GM23248 (cell line): ENCODE measurements around the gene ZSCAN4. TPM values are rescaled to one million over a fixed set of nuclear protein-coding genes. Genes with fewer than 3 reads are reported as not detected.

Source experiments
- DNase-seq: peaks from one replicate; pipeline ENCODE4 v3.0.0-alpha.2; 2015
- H2AFZ ChIP-seq: fragments of 200-600 bp; sonication (generic); 2 replicates; pipeline ENCODE4 v1.6.1; 2016; ENCODE audit warnings: antibody characterized with exemption
- H3F3A ChIP-seq: fragments of 200-600 bp; sonication (generic); 2 replicates; pipeline ENCODE4 v1.6.1; 2016; ENCODE audit warnings: mild to moderate bottlenecking, antibody characterized with exemption, mixed run types; ENCODE audit not compliant: insufficient read depth
- H3K27ac ChIP-seq: fragments of 200-600 bp; sonication (generic); 2 replicates; pipeline ENCODE4 v1.5.1; 2016; ENCODE audit warnings: mild to moderate bottlenecking
- H3K27me3 ChIP-seq: fragments of 200-600 bp; sonication (generic); replicated peaks from 2 replicates; pipeline ENCODE4 v1.6.1; 2016; ENCODE audit warnings: mild to moderate bottlenecking; ENCODE audit not compliant: insufficient read depth
- H3K36me3 ChIP-seq: fragments of 200-600 bp; sonication (generic); 2 replicates; pipeline ENCODE4 v1.6.1; 2016; ENCODE audit warnings: low read depth, mild to moderate bottlenecking
- H3K4me1 ChIP-seq: fragments of 200-600 bp; sonication (generic); 2 replicates; pipeline ENCODE4 v1.6.1; 2016; ENCODE audit warnings: mild to moderate bottlenecking; ENCODE audit not compliant: insufficient read depth
- H3K4me2 ChIP-seq: fragments of 200-600 bp; sonication (generic); one replicate; pipeline ENCODE4 v1.6.1; 2016; ENCODE audit warnings: mild to moderate bottlenecking; ENCODE audit not compliant: unreplicated experiment
- H3K4me3 ChIP-seq: fragments of 200-600 bp; sonication (generic); 2 replicates; pipeline ENCODE4 v1.5.1; 2016; ENCODE audit warnings: mild to moderate bottlenecking
- H3K79me2 ChIP-seq: fragments of 200-600 bp; sonication (generic); 2 replicates; pipeline ENCODE4 v1.6.1; 2016; ENCODE audit warnings: mild to moderate bottlenecking; ENCODE audit not compliant: insufficient read depth
- H3K9ac ChIP-seq: fragments of 200-600 bp; sonication (generic); 2 replicates; pipeline ENCODE4 v1.6.1; 2016; ENCODE audit warnings: mild to moderate bottlenecking
- H3K9me2 ChIP-seq: fragments of 200-600 bp; sonication (generic); 2 replicates; pipeline ENCODE4 v1.6.1; 2016; ENCODE audit warnings: mixed run types, mild to moderate bottlenecking, moderate library complexity; ENCODE audit not compliant: insufficient read depth
- H3K9me3 ChIP-seq: fragments of 200-600 bp; sonication (generic); one replicate; pipeline ENCODE4 v1.6.1; 2017; ENCODE audit warnings: low read depth
- H4K20me1 ChIP-seq: fragments of 200-600 bp; sonication (generic); 2 replicates; pipeline ENCODE4 v1.6.0; 2016; ENCODE audit not compliant: insufficient read depth
- EZH2 ChIP-seq: fragments of 200-600 bp; sonication (generic); IDR thresholded peaks from 2 replicates; pipeline ENCODE4 v1.6.1; 2018; ENCODE audit warnings: antibody characterized with exemption, mild to moderate bottlenecking; ENCODE audit not compliant: insufficient read depth, poor library complexity, severe bottlenecking
- EZH2phosphoT487 ChIP-seq: fragments of 200-600 bp; sonication (generic); IDR thresholded peaks from 2 replicates; pipeline ENCODE4 v1.6.1; 2018; ENCODE audit warnings: antibody characterized with exemption, moderate library complexity, mild to moderate bottlenecking, low read depth; ENCODE audit not compliant: insufficient read depth
- WGBS, 2 experiments: methylation state at CpG; one replicate each; pipeline ENCODE4 v1.1.6; 2015 to 2017; ENCODE audit warnings: low lambda C conversion rate in 2 of 2, low coverage in 1 of 2; ENCODE audit errors: missing lambda C conversion rate in 2 of 2; 5-methylcytosine and 5-hydroxymethylcytosine counted together
- in situ Hi-C: fragments of 300-500 bp; cut with MboI; formaldehyde crosslinking; loops from 2 replicates; pipeline ENCODE4 v1.15.0; 2020
- polyA plus RNA-seq: library from polyadenylated mRNA; unstranded; fragments of >200 nt; fragmentation: Nextera tagmentation; extraction: Ambion mirVana; gene quantifications from 2 replicates; pipeline ENCODE4 v1.2.1, GENCODE V29; 2016
- total RNA-seq: library from RNA; depleted of rRNA; stranded (reverse); fragments of >200 nt; shearing (Covaris generic); gene quantifications from 2 replicates; pipeline ENCODE4 v1.2.3, GENCODE V29; 2014

ZSCAN4 gene
- total and polyA plus RNA-seq, 2 experiments from 2014 or later: not detected

- Histone ChIP-seq H3K9ac (no peak overlapping the region), H3K79me2 (no peaks in the 10 kb centered on the region), H3F3A (no peaks in the 10 kb centered on the region), H4K20me1 (no peaks in the 10 kb centered on the region), H3K9me3 (no peaks in the 10 kb centered on the region), H3K36me3 (no peaks in the 10 kb centered on the region), H3K27ac (no peak overlapping the region), H3K4me1 (no peaks in the 10 kb centered on the region), H3K9me2 (no peaks in the 10 kb centered on the region), H2AFZ (no peak overlapping the region), H3K4me3 (no peak overlapping the region), H3K27me3 (peaks cover 26% of the 10 kb centered on the region), H3K4me2 (no peak overlapping the region)
- no peak for DNase-seq
- TF ChIP-seq EZH2phosphoT487 (no peak), EZH2 (no peak)
- 19 to 21% methylated on average over 1 of the region's 1 CpG for WGBS, 2 experiments
- in situ Hi-C loops: no loop called here
Measured at GRCh38 chr19:57656346-57656745, 12.4 kb upstream of the ZSCAN4 start.

- Histone ChIP-seq H3K4me1 (0 out of 2 replicates have a peak, but pooled peaks cover 8% of the 10 kb centered on the region), H3K79me2 (no peaks in the 10 kb centered on the region), H3K36me3 (no peaks in the 10 kb centered on the region), H3K4me2 (peak overlapping the region; percentile 96), H3F3A (peaks cover 13% of the 10 kb centered on the region), H3K27ac (no peak overlapping the region), H3K9ac (peak overlapping the region; percentile 56), H3K27me3 (peaks cover 21% of the 10 kb centered on the region), H3K9me3 (no peaks in the 10 kb centered on the region), H3K9me2 (no peaks in the 10 kb centered on the region), H2AFZ (peak overlapping the region; percentile 88), H4K20me1 (no peaks in the 10 kb centered on the region), H3K4me3 (peak overlapping the region; percentile 78)
- DNase-seq: peak; percentile 75
- in situ Hi-C loops: no loop called here
- WGBS, 2 experiments: 3 to 4% methylated on average over 35 to 57 of the region's 64 CpGs
- TF ChIP-seq EZH2: no peak
- no peak for TF ChIP-seq EZH2phosphoT487
Measured at GRCh38 chr19:57664269-57665127, 4.2 kb upstream of the ZSCAN4 start.

GRCh38 chr19:57665261-57665806 lies 3.4 kb upstream of the ZSCAN4 start:
- 85 to 86% methylated on average over 9 of the region's 9 CpGs for WGBS, 2 experiments
- H3K27me3 ChIP-seq: peaks cover 13% of the 10 kb centered on the region
- peak overlapping the region; percentile 88; the same call in 1 of the 2 replicates for H2AFZ ChIP-seq
- DNase-seq: no peak
- H4K20me1 ChIP-seq: no peaks in the 10 kb centered on the region
- 0 out of 2 replicates have a peak, but pooled peaks cover 8% of the 10 kb centered on the region for H3K4me1 ChIP-seq
- H3F3A ChIP-seq: peaks cover 13% of the 10 kb centered on the region
- no peak overlapping the region for H3K4me2 ChIP-seq
- no peaks in the 10 kb centered on the region for H3K9me2 ChIP-seq
- no peak for TF ChIP-seq EZH2phosphoT487
- no peak for TF ChIP-seq EZH2
- no peak overlapping the region for H3K27ac ChIP-seq
- H3K9me3 ChIP-seq: no peaks in the 10 kb centered on the region
- no peaks in the 10 kb centered on the region for H3K79me2 ChIP-seq
- no peak overlapping the region for H3K9ac ChIP-seq
- in situ Hi-C loops: no loop called here
- H3K36me3 ChIP-seq: no peaks in the 10 kb centered on the region
- no peak overlapping the region for H3K4me3 ChIP-seq

DNA sequence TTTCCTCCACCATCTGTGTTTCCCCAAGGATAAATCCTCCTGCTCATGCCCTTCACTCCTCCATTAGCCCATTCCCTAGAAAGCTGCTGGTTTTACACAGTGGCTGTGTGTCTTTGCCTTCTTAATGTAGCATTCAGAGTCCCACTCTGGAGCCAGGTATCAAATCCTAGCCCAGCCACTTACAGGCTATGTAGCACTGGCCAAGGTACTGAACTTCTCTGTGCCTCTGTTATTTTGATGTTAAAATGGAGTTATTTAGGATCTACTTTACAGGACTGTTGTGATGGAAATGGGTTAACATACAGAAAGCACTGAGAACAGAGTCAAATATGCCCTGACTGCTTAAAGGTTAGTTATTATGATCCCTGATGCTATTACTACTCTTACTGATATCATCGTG lies 1.5 kb upstream of the ZSCAN4 start:
- Histone ChIP-seq H3K4me1 (0 out of 2 replicates have a peak, but pooled peaks cover 8% of the 10 kb centered on the region), H2AFZ (no peak overlapping the region), H3K4me2 (no peak overlapping the region), H3K4me3 (no peak overlapping the region), H3K9ac (no peak overlapping the region), H3K9me2 (no peaks in the 10 kb centered on the region), H4K20me1 (no peaks in the 10 kb centered on the region), H3K9me3 (no peaks in the 10 kb centered on the region), H3K27me3 (no peaks in the 10 kb centered on the region), H3K36me3 (no peaks in the 10 kb centered on the region), H3F3A (peaks cover 13% of the 10 kb centered on the region), H3K79me2 (no peaks in the 10 kb centered on the region), H3K27ac (no peak overlapping the region)
- in situ Hi-C loops: no loop called here
- WGBS, 2 experiments: 47 to 53% methylated on average over 1 of the region's 1 CpG
- DNase-seq: peak; percentile 24
- no peak for TF ChIP-seq EZH2phosphoT487
- no peak for TF ChIP-seq EZH2
